Endothelial cell of umbilical vein (primary cell): ENCODE data around the gene PLCG2. TPM values are rescaled to one million over a fixed set of nuclear protein-coding genes. Genes with fewer than 3 reads are reported as not detected.

Experiments used
- BruUV-seq: library from RNA; stranded (reverse); fragments of 400-500 nt; replicated peaks from 2 replicates; lab custom pipeline; 2021; lab: Mats Ljungman, UMichigan
- CTCF ChIA-PET: fragments of 300-600, 350-600 bp; sonication (Branson Sonifier 250); formaldehyde crosslinking; loops from one replicate; lab custom pipeline; 2021; ENCODE audit warnings: antibody characterized with exemption, inconsistent platforms; lab: Charles Lee
- POLR2A ChIA-PET: fragments of 300-600, 350-600 bp; sonication (Branson Sonifier 250); formaldehyde crosslinking; loops from one replicate; lab custom pipeline; 2021; ENCODE audit warnings: antibody characterized with exemption, inconsistent platforms; lab: Charles Lee
- DNase-seq: peaks from one replicate; pipeline ENCODE4 v3.0.0-alpha.2; 2011; ENCODE audit warnings: low read depth, low spot score
- FAIRE-seq: peaks from 2 replicates; lab custom pipeline; 2011; peaks lifted over from hg19 to GRCh38; lab: Jason Lieb, UNC
- H2AFZ ChIP-seq: 2 replicates; pipeline ENCODE4 v1.6.0; 2012; ENCODE audit warnings: low read depth, low read length, control low read depth, inconsistent platforms
- H3K27ac ChIP-seq: 2 replicates; pipeline ENCODE4 v1.5.1; 2011; ENCODE audit warnings: low read depth, mild to moderate bottlenecking, control low read depth, low read length, moderate library complexity; ENCODE audit not compliant: insufficient read depth
- H3K27me3 ChIP-seq, 2 experiments: 2 replicates each; pipeline versions ENCODE4 v1.6.0 to v1.6.1; 2011; ENCODE audit warnings: low read length in 2 of 2, mixed read lengths in 1 of 2; ENCODE audit not compliant: control insufficient read depth in 2 of 2, insufficient read depth in 2 of 2
- H3K36me3 ChIP-seq, 2 experiments: 2 replicates in 1 of 2; 3 replicates in 1 of 2; pipeline ENCODE4 v1.5.1; 2011; ENCODE audit warnings: low read length in 2 of 2, mild to moderate bottlenecking in 1 of 2, moderate library complexity in 1 of 2; ENCODE audit not compliant: control insufficient read depth in 2 of 2, insufficient read depth in 2 of 2; ENCODE audit errors: extremely low read depth in 1 of 2
- H3K4me1 ChIP-seq: 3 replicates; pipeline ENCODE4 v1.5.1; 2011; ENCODE audit warnings: mild to moderate bottlenecking, low read length; ENCODE audit not compliant: control insufficient read depth, insufficient read depth; ENCODE audit errors: extremely low read depth
- H3K4me2 ChIP-seq: 2 replicates; pipeline ENCODE4 v1.6.1; 2011; ENCODE audit warnings: low read length, control low read depth, mixed read lengths; ENCODE audit not compliant: insufficient read depth
- H3K4me3 ChIP-seq, 3 experiments: fragments of 200-600 bp in 1 of 3; sonication (generic), shearing (Covaris generic) in 1 of 3; replicated peaks in 1 of 3; 2 replicates each; pipeline ENCODE4 v1.5.1; 2011 to 2016; ENCODE audit warnings: control low read depth in 3 of 3, low read length in 3 of 3, mild to moderate bottlenecking in 2 of 3, inconsistent platforms in 1 of 3, low read depth in 1 of 3, moderate library complexity in 1 of 3; ENCODE audit not compliant: insufficient read depth in 1 of 3
- H3K79me2 ChIP-seq: 2 replicates; pipeline ENCODE4 v1.6.0; 2012; ENCODE audit warnings: low read length, inconsistent platforms; ENCODE audit not compliant: control insufficient read depth, insufficient read depth
- H3K9ac ChIP-seq: replicated peaks from 2 replicates; pipeline ENCODE3; 2011; ENCODE audit warnings: low read length, control low read depth; ENCODE audit not compliant: insufficient read depth; ENCODE audit errors: extremely low read depth
- H3K9me1 ChIP-seq: replicated peaks from 3 replicates; pipeline ENCODE4 v1.6.0; 2011; ENCODE audit warnings: mild to moderate bottlenecking, low read length; ENCODE audit not compliant: control insufficient read depth, insufficient read depth; ENCODE audit errors: extremely low read depth
- H3K9me3 ChIP-seq: replicated peaks from 2 replicates; pipeline ENCODE4 v1.5.1; 2012; ENCODE audit warnings: low read length, inconsistent platforms; ENCODE audit not compliant: control insufficient read depth, insufficient read depth
- H4K20me1 ChIP-seq: replicated peaks from 2 replicates; pipeline ENCODE3; 2011; ENCODE audit warnings: mild to moderate bottlenecking, low read length; ENCODE audit not compliant: control insufficient read depth, insufficient read depth; ENCODE audit errors: extremely low read depth
- EZH2 ChIP-seq: IDR thresholded peaks from 2 replicates; pipeline ENCODE4 v1.6.1; 2012; ENCODE audit warnings: borderline replicate concordance, low read depth, mild to moderate bottlenecking, moderate library complexity, low read length, inconsistent platforms; ENCODE audit not compliant: severe bottlenecking
- FOS ChIP-seq: IDR thresholded peaks from 2 replicates; pipeline ENCODE4 v1.6.1; 2011; ENCODE audit warnings: mild to moderate bottlenecking, low read length, moderate library complexity, borderline replicate concordance; ENCODE audit not compliant: insufficient read depth
- GATA2 ChIP-seq: IDR thresholded peaks from 2 replicates; pipeline ENCODE4 v1.7.0; 2011; ENCODE audit warnings: low read depth, mild to moderate bottlenecking, moderate library complexity, mixed read lengths, low read length; ENCODE audit not compliant: insufficient read length, insufficient read depth
- JUN ChIP-seq: IDR thresholded peaks from 2 replicates; pipeline ENCODE4 v1.6.1; 2011; ENCODE audit warnings: borderline replicate concordance, low read depth; ENCODE audit not compliant: insufficient read length, insufficient read depth
- MYC ChIP-seq: IDR thresholded peaks from one replicate; pipeline ENCODE4 v1.6.1; 2011; ENCODE audit warnings: mild to moderate bottlenecking, low read depth, low read length
- POLR2A ChIP-seq: IDR thresholded peaks from 2 replicates; pipeline ENCODE4 v1.6.1; 2012; ENCODE audit warnings: low read depth, mild to moderate bottlenecking, control low read depth, low read length
- POLR2AphosphoS5 ChIP-seq: IDR thresholded peaks from 2 replicates; pipeline ENCODE4 v1.6.1; 2012; ENCODE audit warnings: low read depth, mild to moderate bottlenecking, control low read depth, low read length, moderate library complexity; ENCODE audit not compliant: insufficient read depth
- dilution Hi-C: fragments of 300-500 bp; cut with MboI; formaldehyde crosslinking; loops from one replicate; pipeline ENCODE4 v1.15.0; 2019; ENCODE audit warnings: low sequenced_read_pairs; ENCODE audit not compliant: extremely low pct_ligation_motif_present
- intact Hi-C: fragments of 100-400 bp; cut with micrococcal nuclease; formaldehyde crosslinking; loops from one replicate; pipeline ENCODE4 v1.10.0; 2022
- polyA plus RNA-seq, 4 experiments: library from polyadenylated mRNA; depleted of rRNA in 3 of 4; stranded (reverse) in 3 of 4; unstranded in 1 of 4; fragments of >200 nt; gene quantifications; 2 replicates each; pipeline versions ENCODE4 v1.2.1 to v1.2.3, GENCODE V29; 2011 to 2012; ENCODE audit warnings: missing spikeins in 1 of 4
- total RNA-seq: library from RNA; stranded (reverse); gene quantifications from 2 replicates; pipeline ENCODE4 v1.2.3, GENCODE V29; 2021
- TF ChIP-seq, protein P1 (sequence below): IDR thresholded peaks from 2 replicates; pipeline ENCODE4 v1.6.1; 2011; ENCODE audit not compliant: insufficient read depth, insufficient read length
- TF ChIP-seq, protein P2 (sequence below), 2 donors: IDR thresholded peaks; 1 replicate in 1 of 2; 2 replicates in 1 of 2; pipeline ENCODE4 v1.5.1; 2011; ENCODE audit warnings: low read length in 2 of 2, mild to moderate bottlenecking in 2 of 2, moderate library complexity in 2 of 2, control low read depth in 1 of 2, inconsistent platforms in 1 of 2, low read depth in 1 of 2; ENCODE audit not compliant: insufficient read depth in 1 of 2; ENCODE audit errors: extremely low read depth in 1 of 2

Gene PLCG2
- total and polyA plus RNA-seq, 2 donors (not counting 3 experiments of a cell fraction or from before 2014, with no cell fraction given) = 10.8 to 13.6 TPM

DNA sequence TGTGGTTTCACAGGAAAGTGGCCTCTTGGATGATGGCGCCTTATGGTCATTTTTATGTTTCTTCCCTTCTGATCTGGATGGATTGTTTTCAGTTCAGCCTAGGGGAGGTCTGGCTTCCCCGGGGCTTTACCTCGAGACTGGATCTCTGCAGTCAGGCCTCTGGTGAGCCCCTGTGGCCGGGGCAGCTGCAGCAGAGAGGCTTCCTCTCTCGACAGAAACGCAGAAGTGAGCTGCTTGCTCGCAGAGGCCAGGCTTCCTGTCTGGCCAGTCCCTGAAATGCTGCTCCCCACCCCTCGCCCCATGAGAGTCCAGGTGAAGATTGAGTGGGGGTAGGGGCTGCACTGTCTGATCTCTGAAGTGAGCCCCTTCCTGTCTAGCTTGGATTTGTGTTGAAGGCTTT, 44.0 kb downstream of the PLCG2 start:
- H3K27ac ChIP-seq = no peak overlapping the region
- FAIRE-seq = peak; percentile 31
- ChIA-PET CTCF (no interaction called here), POLR2A (no interaction called here)
- intact Hi-C loops = no loop called here
- peak overlapping the region; percentile 64 for H2AFZ ChIP-seq
- H3K9me3 ChIP-seq = no peaks in the 10 kb centered on the region
- peak; percentile 39 for DNase-seq
- H3K4me3 ChIP-seq = no peak overlapping the region
- no peaks in the 10 kb centered on the region for H3K4me1 ChIP-seq
- H3K4me2 ChIP-seq = no peak overlapping the region
- no peaks in the 10 kb centered on the region for H3K9me1 ChIP-seq
- TF ChIP-seq POLR2A (no peak), POLR2AphosphoS5 (no peak), FOS (no peak), GATA2 (no peak)
- TF ChIP-seq, protein P1, sequence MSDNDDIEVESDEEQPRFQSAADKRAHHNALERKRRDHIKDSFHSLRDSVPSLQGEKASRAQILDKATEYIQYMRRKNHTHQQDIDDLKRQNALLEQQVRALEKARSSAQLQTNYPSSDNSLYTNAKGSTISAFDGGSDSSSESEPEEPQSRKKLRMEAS = no peak
- no TSS peak for BruUV-seq
- no peak overlapping the region for H3K9ac ChIP-seq
- H3K27me3 ChIP-seq = no peaks in the 10 kb centered on the region
- H4K20me1 ChIP-seq = no peaks in the 10 kb centered on the region
- dilution Hi-C loops = no loop called here
- no peaks in the 10 kb centered on the region for H3K36me3 ChIP-seq
- no peaks in the 10 kb centered on the region for H3K79me2 ChIP-seq

DNA sequence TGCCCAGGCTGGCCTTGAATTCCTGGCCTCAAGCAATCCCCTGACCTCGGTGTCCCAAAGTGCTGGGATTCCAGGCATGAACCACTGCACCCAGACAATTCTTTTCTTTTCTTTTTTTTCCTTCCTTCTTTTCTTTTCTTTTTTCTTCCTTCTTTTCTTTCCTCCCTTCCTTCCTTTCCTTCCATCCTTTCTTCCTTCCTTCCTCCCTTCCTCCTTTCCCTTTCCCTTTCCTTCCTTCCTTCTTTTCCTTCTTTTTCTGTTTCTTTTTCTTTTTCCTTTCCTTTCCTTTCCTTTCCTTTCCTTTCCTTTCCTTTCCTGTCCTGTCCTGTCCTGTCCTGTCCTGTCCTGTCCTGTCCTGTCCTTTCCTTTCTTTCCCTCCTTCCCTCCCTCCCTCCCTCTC, 44.6 kb downstream of the PLCG2 start:
- no peak for FAIRE-seq
- no peak overlapping the region for H2AFZ ChIP-seq
- no peak overlapping the region for H3K4me2 ChIP-seq
- H3K27me3 ChIP-seq = no peaks in the 10 kb centered on the region
- no TSS peak for BruUV-seq
- TF ChIP-seq FOS = no peak
- TF ChIP-seq MYC = no peak
- TF ChIP-seq, protein P1 = no peak
- TF ChIP-seq POLR2A = no peak
- TF ChIP-seq POLR2AphosphoS5 = no peak
- TF ChIP-seq, protein P2, sequence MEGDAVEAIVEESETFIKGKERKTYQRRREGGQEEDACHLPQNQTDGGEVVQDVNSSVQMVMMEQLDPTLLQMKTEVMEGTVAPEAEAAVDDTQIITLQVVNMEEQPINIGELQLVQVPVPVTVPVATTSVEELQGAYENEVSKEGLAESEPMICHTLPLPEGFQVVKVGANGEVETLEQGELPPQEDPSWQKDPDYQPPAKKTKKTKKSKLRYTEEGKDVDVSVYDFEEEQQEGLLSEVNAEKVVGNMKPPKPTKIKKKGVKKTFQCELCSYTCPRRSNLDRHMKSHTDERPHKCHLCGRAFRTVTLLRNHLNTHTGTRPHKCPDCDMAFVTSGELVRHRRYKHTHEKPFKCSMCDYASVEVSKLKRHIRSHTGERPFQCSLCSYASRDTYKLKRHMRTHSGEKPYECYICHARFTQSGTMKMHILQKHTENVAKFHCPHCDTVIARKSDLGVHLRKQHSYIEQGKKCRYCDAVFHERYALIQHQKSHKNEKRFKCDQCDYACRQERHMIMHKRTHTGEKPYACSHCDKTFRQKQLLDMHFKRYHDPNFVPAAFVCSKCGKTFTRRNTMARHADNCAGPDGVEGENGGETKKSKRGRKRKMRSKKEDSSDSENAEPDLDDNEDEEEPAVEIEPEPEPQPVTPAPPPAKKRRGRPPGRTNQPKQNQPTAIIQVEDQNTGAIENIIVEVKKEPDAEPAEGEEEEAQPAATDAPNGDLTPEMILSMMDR (IDR thresholded peaks at IDR 0.05; ENCODE audit: extremely low read depth in 1 of 2, insufficient read depth in 1 of 2, low read depth in 1 of 2, low read length in 2 of 2) = no peak
- TF ChIP-seq GATA2 = no peak
- no peak for TF ChIP-seq EZH2
- TF ChIP-seq JUN = no peak
- no peak overlapping the region for H3K9ac ChIP-seq
- H4K20me1 ChIP-seq = no peaks in the 10 kb centered on the region
- dilution Hi-C loops (no loop called here), intact Hi-C loops (no loop called here)
- POLR2A ChIA-PET = no interaction called here
- no peaks in the 10 kb centered on the region for H3K9me1 ChIP-seq
- H3K27ac ChIP-seq = no peak overlapping the region
- no peaks in the 10 kb centered on the region for H3K9me3 ChIP-seq
- no peaks in the 10 kb centered on the region for H3K36me3 ChIP-seq
- H3K79me2 ChIP-seq = no peaks in the 10 kb centered on the region
- H3K4me3 ChIP-seq = no peak overlapping the region
- DNase-seq = no peak
- CTCF ChIA-PET = no interaction called here
- no peaks in the 10 kb centered on the region for H3K4me1 ChIP-seq
